KMS-11 (cell line): ENCODE results near the gene ASB15.

Experiments used
- H2AFZ ChIP-seq: fragments of 200-600 bp; sonication (generic); 2 replicates; pipeline ENCODE4 v1.6.1; 2016; ENCODE audit warnings: antibody characterized with exemption, mixed run types, low read depth
- H3K27ac ChIP-seq: fragments of 200-600 bp; sonication (generic); 2 replicates; pipeline ENCODE4 v1.6.1; 2016; ENCODE audit warnings: mild to moderate bottlenecking, mixed run types
- H3K27me3 ChIP-seq: fragments of 200-600 bp; sonication (generic); 2 replicates; pipeline ENCODE4 v1.6.1; 2017; ENCODE audit warnings: mild to moderate bottlenecking, low read depth, mixed run types, moderate library complexity; ENCODE audit not compliant: insufficient read depth
- H3K36me3 ChIP-seq: fragments of 200-600 bp; sonication (generic); 2 replicates; pipeline ENCODE4 v1.6.1; 2017; ENCODE audit warnings: mild to moderate bottlenecking, mixed run types; ENCODE audit not compliant: insufficient read depth
- H3K4me1 ChIP-seq: fragments of 200-600 bp; sonication (generic); 2 replicates; pipeline ENCODE4 v1.6.1; 2016; ENCODE audit warnings: mild to moderate bottlenecking, low read depth, mixed run types; ENCODE audit not compliant: poor library complexity, severe bottlenecking
- H3K4me2 ChIP-seq: fragments of 200-600 bp; sonication (generic); 2 replicates; pipeline ENCODE4 v1.7.0; 2016; ENCODE audit warnings: mild to moderate bottlenecking, mixed run types
- H3K4me3 ChIP-seq: fragments of 200-600 bp; sonication (generic); IDR thresholded peaks from 2 replicates; pipeline ENCODE4 v1.6.1; 2017; ENCODE audit warnings: low read depth, low read length, mixed read lengths; ENCODE audit not compliant: insufficient read depth
- H3K79me2 ChIP-seq: fragments of 200-600 bp; sonication (generic); 2 replicates; pipeline ENCODE4 v1.6.1; 2016; ENCODE audit warnings: low read depth, mixed run types; ENCODE audit not compliant: insufficient read depth
- H3K9ac ChIP-seq: fragments of 200-600 bp; sonication (generic); 2 replicates; pipeline ENCODE4 v1.6.1; 2016; ENCODE audit warnings: mild to moderate bottlenecking, mixed run types
- H4K20me1 ChIP-seq: fragments of 200-600 bp; sonication (generic); 2 replicates; pipeline ENCODE4 v1.6.1; 2016; ENCODE audit warnings: mild to moderate bottlenecking, mixed run types; ENCODE audit not compliant: insufficient read depth
- CTCF ChIP-seq: fragments of 200-600 bp; sonication (generic); conservative IDR thresholded peaks from 2 replicates; pipeline ENCODE4 v1.6.1; 2017; ENCODE audit warnings: low read depth, mild to moderate bottlenecking, antibody characterized with exemption, low read length, moderate library complexity, mixed read lengths

ASB15 gene

DNA sequence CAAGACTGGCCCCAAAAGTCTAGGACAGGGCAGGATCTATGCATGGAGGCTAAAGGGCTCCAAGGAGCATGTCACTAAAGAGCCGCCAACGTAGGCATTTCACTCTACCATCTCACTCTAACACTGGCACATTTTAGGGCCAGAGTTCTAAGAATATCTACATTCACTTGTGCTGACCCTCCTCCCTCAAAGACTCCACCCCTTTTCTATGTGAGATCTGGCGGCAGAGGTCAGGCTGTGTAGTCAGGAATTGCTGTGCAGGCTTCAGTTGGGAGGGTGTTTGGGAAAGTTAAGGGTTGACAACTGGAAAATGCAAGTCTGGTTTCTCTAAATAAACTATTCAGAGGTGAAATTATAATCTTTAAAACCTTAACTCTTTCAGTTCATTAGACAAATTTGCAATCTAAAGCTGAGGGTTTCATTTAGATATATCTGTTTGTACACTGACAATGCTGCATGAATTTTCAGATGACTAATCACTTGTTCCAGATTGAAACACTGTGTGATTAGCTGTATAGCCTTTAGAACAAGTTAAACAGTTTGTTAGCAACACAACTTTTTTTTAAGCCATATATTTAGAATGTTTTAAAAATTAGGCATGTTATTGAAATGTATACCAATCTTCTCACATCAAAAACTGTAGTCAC is 72.3 kb downstream of the ASB15 start:
- no peak overlapping the region for H3K9ac ChIP-seq
- H3K4me1 ChIP-seq, result no peaks in the 10 kb centered on the region
- no peak overlapping the region for H3K4me2 ChIP-seq
- H3K4me3 ChIP-seq, result no peak overlapping the region
- no peak for TF ChIP-seq CTCF
- H3K36me3 ChIP-seq, result no peaks in the 10 kb centered on the region
- no peaks in the 10 kb centered on the region for H3K27me3 ChIP-seq
- no peaks in the 10 kb centered on the region for H3K79me2 ChIP-seq
- H3K27ac ChIP-seq, result no peak overlapping the region
- H2AFZ ChIP-seq, result no peak overlapping the region
- H4K20me1 ChIP-seq, result no peaks in the 10 kb centered on the region

- Histone ChIP-seq H2AFZ (no peak overlapping the region), H3K27me3 (no peaks in the 10 kb centered on the region), H3K27ac (no peak overlapping the region), H3K4me1 (no peaks in the 10 kb centered on the region), H4K20me1 (no peaks in the 10 kb centered on the region), H3K36me3 (no peaks in the 10 kb centered on the region), H3K79me2 (no peaks in the 10 kb centered on the region), H3K4me2 (no peak overlapping the region), H3K4me3 (no peak overlapping the region), H3K9ac (no peak overlapping the region)
- no peak for TF ChIP-seq CTCF
Measured at GRCh38 chr7:123674399-123675180, 73.0 kb downstream of the ASB15 start.

DNA sequence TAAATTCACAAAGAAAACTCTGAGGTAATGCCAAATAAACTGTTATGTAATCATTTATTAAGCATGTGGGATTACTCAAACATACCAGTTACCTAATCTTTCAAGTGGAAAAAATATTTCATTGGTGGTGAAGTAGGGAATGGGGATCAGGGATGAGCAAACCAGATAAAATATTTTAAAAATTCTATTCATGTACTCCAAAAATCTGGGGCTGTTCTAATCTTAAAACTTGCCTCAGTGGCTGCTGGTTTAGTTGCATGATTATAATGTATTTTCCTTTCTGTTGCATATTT is 73.5 kb downstream of the ASB15 start:
- H3K27ac ChIP-seq, result no peak overlapping the region
- no peaks in the 10 kb centered on the region for H3K36me3 ChIP-seq
- H4K20me1 ChIP-seq, result no peaks in the 10 kb centered on the region
- H2AFZ ChIP-seq, result no peak overlapping the region
- H3K27me3 ChIP-seq, result no peaks in the 10 kb centered on the region
- no peak overlapping the region for H3K9ac ChIP-seq
- no peaks in the 10 kb centered on the region for H3K79me2 ChIP-seq
- no peak overlapping the region for H3K4me3 ChIP-seq
- no peak overlapping the region for H3K4me2 ChIP-seq
- TF ChIP-seq CTCF, result no peak
- H3K4me1 ChIP-seq, result no peaks in the 10 kb centered on the region

DNA sequence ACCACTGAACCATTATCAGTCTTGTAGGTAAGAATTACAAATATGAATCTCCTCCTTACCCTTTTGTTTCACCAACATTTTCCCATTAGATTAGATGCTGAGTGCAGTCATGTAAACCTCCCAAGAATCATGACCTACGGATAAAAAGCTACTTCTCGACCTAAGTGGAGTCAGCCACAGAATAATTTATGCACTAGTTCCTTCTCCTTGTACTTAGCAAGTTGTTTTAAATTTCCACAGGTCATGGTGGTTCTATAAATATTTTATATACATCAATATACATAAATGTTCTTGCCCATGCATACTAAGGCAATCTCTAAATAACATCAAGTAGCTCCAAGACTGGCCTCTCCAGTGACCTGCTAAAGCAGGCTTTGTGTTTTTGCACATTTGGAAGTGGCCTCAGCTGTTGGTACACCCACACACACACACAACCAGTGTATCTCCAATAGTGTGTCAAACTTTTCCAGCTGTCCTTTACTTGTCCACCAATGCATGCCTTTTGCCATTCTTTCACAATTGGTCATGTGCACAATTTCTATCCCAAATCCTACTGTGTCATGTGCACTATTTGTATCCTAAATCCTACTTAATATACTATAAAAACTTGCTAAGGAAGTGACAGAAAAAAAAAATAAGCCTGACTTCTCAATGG is 75.6 kb downstream of the ASB15 start:
- Histone ChIP-seq H2AFZ (no peak overlapping the region), H3K36me3 (no peaks in the 10 kb centered on the region)
- TF ChIP-seq CTCF, result no peak

More for the DNA sequence above, 75.6 kb downstream of the ASB15 start:
- H3K4me1 ChIP-seq, result no peaks in the 10 kb centered on the region
- H4K20me1 ChIP-seq, result no peaks in the 10 kb centered on the region
- no peaks in the 10 kb centered on the region for H3K27me3 ChIP-seq
- no peak overlapping the region for H3K4me3 ChIP-seq
- H3K4me2 ChIP-seq, result no peak overlapping the region
- H3K9ac ChIP-seq, result no peak overlapping the region
- H3K27ac ChIP-seq, result no peak overlapping the region
- no peaks in the 10 kb centered on the region for H3K79me2 ChIP-seq
